OCI-LY7 (cell line): ENCODE data around the gene RGS19. TPM values are rescaled to one million over a fixed set of nuclear protein-coding genes. Genes with fewer than 3 reads are reported as not detected.

Experiments used
- BruUV-seq: library from RNA; stranded (reverse); fragments of 400-500 nt; replicated peaks from 2 replicates; lab custom pipeline; 2021; lab: Mats Ljungman, UMichigan
- CTCF ChIA-PET: fragments of 300-600 bp; sonication (Branson Sonifier 250); formaldehyde crosslinking; loops from one replicate; lab custom pipeline; 2022; ENCODE audit warnings: antibody characterized with exemption; ENCODE audit not compliant: unreplicated experiment; lab: Charles Lee
- POLR2A ChIA-PET: fragments of 300-600 bp; sonication (Branson Sonifier 250); formaldehyde crosslinking; loops from one replicate; lab custom pipeline; 2022; ENCODE audit warnings: antibody characterized with exemption; lab: Charles Lee
- DNase-seq: peaks from one replicate; pipeline ENCODE4 v3.0.0-alpha.2; 2015; ENCODE audit warnings: low spot score
- H2AFZ ChIP-seq: fragments of 200-600 bp; sonication (generic), shearing (Covaris generic); 2 replicates; pipeline ENCODE4 v1.6.1; 2014; ENCODE audit warnings: mild to moderate bottlenecking, antibody characterized with exemption, low read length, moderate library complexity
- H3K27ac ChIP-seq: fragments of 200-600 bp; sonication (generic); 2 replicates; pipeline ENCODE4 v1.5.1; 2014; ENCODE audit warnings: mixed run types, low read depth, mild to moderate bottlenecking, moderate library complexity, low read length, inconsistent platforms; ENCODE audit not compliant: poor library complexity, severe bottlenecking
- H3K36me3 ChIP-seq: fragments of 200-600 bp; sonication (generic); 2 replicates; pipeline ENCODE4 v1.6.1; 2014; ENCODE audit warnings: mild to moderate bottlenecking, antibody characterized with exemption, low read length, moderate library complexity, mixed read lengths; ENCODE audit not compliant: insufficient read depth
- H3K4me1 ChIP-seq: fragments of 200-600 bp; sonication (generic); 2 replicates; pipeline ENCODE4 v1.5.1; 2014; ENCODE audit warnings: mild to moderate bottlenecking, low read length; ENCODE audit not compliant: insufficient read depth, poor library complexity, severe bottlenecking
- H3K4me2 ChIP-seq: fragments of 200-600 bp; sonication (generic); 2 replicates; pipeline ENCODE4 v1.6.1; 2014; ENCODE audit warnings: mild to moderate bottlenecking, low read length
- H3K4me3 ChIP-seq: fragments of 200-600 bp; sonication (generic); 2 replicates; pipeline ENCODE4 v1.5.1; 2014; ENCODE audit warnings: mild to moderate bottlenecking, low read depth, low read length; ENCODE audit not compliant: poor library complexity, severe bottlenecking
- H3K79me2 ChIP-seq: fragments of 200-600 bp; sonication (generic); 2 replicates; pipeline ENCODE4 v1.6.1; 2016; ENCODE audit warnings: low read depth, mild to moderate bottlenecking, low read length, moderate library complexity, mixed read lengths; ENCODE audit not compliant: insufficient read depth
- H3K9me2 ChIP-seq: fragments of 200-600 bp; sonication (generic); 2 replicates; pipeline ENCODE4 v1.6.1; 2016; ENCODE audit warnings: mild to moderate bottlenecking, low read length, mixed read lengths; ENCODE audit not compliant: insufficient read depth
- H3K9me3 ChIP-seq: fragments of 200-600 bp; sonication (generic); 2 replicates; pipeline ENCODE4 v1.6.1; 2014; ENCODE audit warnings: mild to moderate bottlenecking, mixed run types, low read length, mixed read lengths
- H4K20me1 ChIP-seq: fragments of 200-600 bp; sonication (generic); 2 replicates; pipeline ENCODE4 v1.6.1; 2014; ENCODE audit warnings: mild to moderate bottlenecking, antibody characterized with exemption, low read length, moderate library complexity, mixed read lengths; ENCODE audit not compliant: insufficient read depth
- CTCF ChIP-seq: fragments of 200-600 bp; sonication (generic); conservative IDR thresholded peaks from 2 replicates; pipeline ENCODE4 v1.5.1; 2014; ENCODE audit warnings: mild to moderate bottlenecking, antibody characterized with exemption, low read length, moderate library complexity, mixed read lengths
- EZH2phosphoT487 ChIP-seq: fragments of 200-600 bp; sonication (generic); IDR thresholded peaks from 2 replicates; pipeline ENCODE4 v1.6.1; 2018; ENCODE audit warnings: low read depth, borderline replicate concordance, mild to moderate bottlenecking, mixed run types, antibody characterized with exemption, low read length, moderate library complexity, mixed read lengths
- intact Hi-C: fragments of 100-400 bp; cut with micrococcal nuclease; formaldehyde crosslinking; loops from one replicate; pipeline ENCODE4 v1.10.0; 2022; ENCODE audit not compliant: unreplicated experiment
- total RNA-seq, 2 experiments: library from RNA; depleted of rRNA in 1 of 2; stranded (reverse); fragments of >200 nt in 1 of 2; shearing (Covaris generic) in 1 of 2; gene quantifications; 2 replicates each; pipeline ENCODE4 v1.2.3, GENCODE V29; 2014 to 2022

The RGS19 gene
- total RNA-seq, 2 experiments from 2014 or later: 69.4 to 106 TPM

GRCh38 chr20:64045346-64046011 is 33.8 kb downstream of the RGS19 start:
- TF ChIP-seq CTCF (no peak), EZH2phosphoT487 (no peak)
- H3K9me2 ChIP-seq: no peaks in the 10 kb centered on the region
- ChIA-PET POLR2A (no interaction called here), CTCF (interaction anchor here (0.5 kb wide), 1 partner anchor 15 kb away, joined by 6 read pairs; no protein-coding TSS in a partner anchor)
- H4K20me1 ChIP-seq: no peaks in the 10 kb centered on the region
- H3K36me3 ChIP-seq: no peaks in the 10 kb centered on the region
- H3K4me2 ChIP-seq: no peak overlapping the region
- H3K27ac ChIP-seq: no peak overlapping the region
- no TSS peak for BruUV-seq
- no peak overlapping the region for H3K4me3 ChIP-seq
- H3K4me1 ChIP-seq: peaks cover 13% of the 10 kb centered on the region
- no peaks in the 10 kb centered on the region for H3K9me3 ChIP-seq
- H2AFZ ChIP-seq: no peak overlapping the region
- DNase-seq: no peak
- no peaks in the 10 kb centered on the region for H3K79me2 ChIP-seq
- intact Hi-C loops: no loop called here

- Histone ChIP-seq H3K4me2 (no peak overlapping the region), H3K9me2 (no peaks in the 10 kb centered on the region), H2AFZ (no peak overlapping the region), H3K4me1 (peaks cover 13% of the 10 kb centered on the region), H3K79me2 (no peaks in the 10 kb centered on the region), H3K36me3 (no peaks in the 10 kb centered on the region), H4K20me1 (no peaks in the 10 kb centered on the region), H3K9me3 (no peaks in the 10 kb centered on the region), H3K4me3 (no peak overlapping the region), H3K27ac (no peak overlapping the region)
- DNase-seq: no peak
- no TSS peak for BruUV-seq
- intact Hi-C loops: no loop called here
- ChIA-PET POLR2A (no interaction called here), CTCF (no interaction called here)
- TF ChIP-seq EZH2phosphoT487: no peak
These were observed 34.7 kb downstream of the RGS19 start for GRCh38 chr20:64044484-64045247.

- intact Hi-C loops: no loop called here
- no TSS peak for BruUV-seq
- Histone ChIP-seq H3K4me2 (no peak overlapping the region), H4K20me1 (no peaks in the 10 kb centered on the region), H3K27ac (no peak overlapping the region), H3K36me3 (no peaks in the 10 kb centered on the region), H3K9me2 (no peaks in the 10 kb centered on the region), H3K79me2 (no peaks in the 10 kb centered on the region), H2AFZ (no peak overlapping the region), H3K4me1 (peaks cover 21% of the 10 kb centered on the region), H3K4me3 (no peak overlapping the region), H3K9me3 (no peaks in the 10 kb centered on the region)
- DNase-seq: no peak
- ChIA-PET POLR2A (no interaction called here), CTCF (no interaction called here)
- TF ChIP-seq CTCF (no peak), EZH2phosphoT487 (no peak)
These were observed 35.5 kb downstream of the RGS19 start for GRCh38 chr20:64043768-64044167.
